Upper lobe of left lung (tissue), 4 donors: Measurements from ENCODE around the gene FOXR1.

Source experiments
- CTCF ChIP-seq, 6 experiments: fragments of 450-650 bp in 4 of 6; fragments of 200-600 bp in 2 of 6; sonication (generic) in 2 of 6; IDR thresholded peaks; one replicate each; pipeline ENCODE4 v1.5.1; 2016 to 2019; ENCODE audit warnings: antibody characterized with exemption in 6 of 6
- EP300 ChIP-seq, 4 donors: sonication (generic); formaldehyde crosslinking; IDR thresholded peaks; one replicate each; pipeline ENCODE4 v1.5.1; 2017; ENCODE audit warnings: antibody characterized with exemption in 4 of 4, control low read depth in 2 of 4

- TF ChIP-seq CTCF (IDR thresholded peaks at IDR 0.05) (no peak), EP300 (IDR thresholded peaks at IDR 0.05) (no peak)
Measured at GRCh38 chr11:118980191-118980881, 8.8 kb downstream of the FOXR1 start.
